GM12865 (cell line): ENCODE data around the gene WDR81.
A peak's percentile ranks its signal among the peaks of the same experiment; 100 is the strongest.
"Not testable (repeated sequence)": the region's sequence is repeated elsewhere in the genome, so short reads cannot be mapped to it uniquely, and the experiment has no call there.

Source experiments
- DNase-seq: peaks from one replicate; pipeline ENCODE4 v3.0.0; 2010; ENCODE audit warnings: low read depth
- H3K4me3 ChIP-seq: 2 replicates; pipeline ENCODE4 v1.5.1; 2011; ENCODE audit warnings: mild to moderate bottlenecking, low read depth, low read length, control low read depth
- CTCF ChIP-seq: IDR thresholded peaks from 2 replicates; pipeline ENCODE4 v1.5.1; 2011; ENCODE audit warnings: low read length, control low read depth, low read depth, inconsistent platforms; ENCODE audit not compliant: insufficient read depth; ENCODE audit errors: missing control alignments

Gene WDR81

GRCh38 chr17:1724351-1724868, at the start of gene WDR81:
WDR81 (plus strand) TSS chr17:1724704; CDS start chr17:1724960, 256 bp downstream.
- peak; percentile 95 for DNase-seq
- TF ChIP-seq CTCF = no peak
- H3K4me3 ChIP-seq = peak within 1 kb of the TSS; percentile 84

GRCh38 chr17:1676401-1676800, 48.1 kb upstream of the WDR81 start:
- no peak for DNase-seq
- TF ChIP-seq CTCF = no peak
- H3K4me3 ChIP-seq = no peak overlapping the region

- peak overlapping the region; percentile 93 for H3K4me3 ChIP-seq
- TF ChIP-seq CTCF = no peak
- no peak for DNase-seq
Observed at GRCh38 chr17:1683459-1683858, 41.0 kb upstream of the WDR81 start.

- peak within 1 kb of the TSS; percentile 93 for H3K4me3 ChIP-seq
- TF ChIP-seq CTCF = no peak
- DNase-seq = peak; percentile 98
Observed at GRCh38 chr17:1684378-1685189, 39.9 kb upstream of the WDR81 start, which contains the start of gene PRPF8. PRPF8 (minus strand) TSS chr17:1684867; CDS start chr17:1684571, 296 bp downstream.

- no peak for TF ChIP-seq CTCF
- no peak overlapping the region for H3K4me3 ChIP-seq
- DNase-seq = no peak
Observed at GRCh38 chr17:1686086-1686485, 38.4 kb upstream of the WDR81 start.

- DNase-seq, H3K4me3 ChIP-seq: not testable (repeated sequence)
Observed at GRCh38 chr17:1688405-1688804, 36.1 kb upstream of the WDR81 start.

GRCh38 chr17:1690544-1691221, 33.8 kb upstream of the WDR81 start:
- H3K4me3 ChIP-seq = no peak overlapping the region
- DNase-seq = no peak
- TF ChIP-seq CTCF = no peak
